Activated naive CD8-positive, alpha-beta T cell treated with anti-CD3 and anti-CD28 coated beads, Interleukin-2, amount 50 U/mL, for 24 hours (primary cell): ENCODE measurements around the gene VPS41.
"Not testable (repeated sequence)": the region's sequence is repeated elsewhere in the genome, so short reads cannot be mapped to it uniquely, and the experiment has no call there.

ENCODE experiments used
- ATAC-seq: fragments of 150-1000 bp; cut with Tn5 transposase; one replicate; pipeline ENCODE4 v1.10.0; 2021
- DNase-seq: peaks from one replicate; pipeline ENCODE4 v3.0.0; 2021
- H3K27ac Mint-ChIP-seq: one replicate; pipeline ENCODE4 v1.8.0; 2021; ENCODE audit warnings: mild to moderate bottlenecking, mixed read lengths
- H3K27me3 Mint-ChIP-seq: one replicate; pipeline ENCODE4 v1.8.0; 2021; ENCODE audit warnings: mixed read lengths
- H3K36me3 Mint-ChIP-seq: one replicate; pipeline ENCODE4 v1.8.0; 2021; ENCODE audit warnings: low read depth, mixed read lengths
- H3K4me1 Mint-ChIP-seq: one replicate; pipeline ENCODE4 v1.8.0; 2021; ENCODE audit warnings: mixed read lengths
- H3K4me3 Mint-ChIP-seq: one replicate; pipeline ENCODE4 v1.8.0; 2021; ENCODE audit warnings: mild to moderate bottlenecking, moderate library complexity, mixed read lengths
- H3K9me3 Mint-ChIP-seq: one replicate; pipeline ENCODE4 v1.8.0; 2021; ENCODE audit warnings: mixed read lengths

VPS41 gene

DNA sequence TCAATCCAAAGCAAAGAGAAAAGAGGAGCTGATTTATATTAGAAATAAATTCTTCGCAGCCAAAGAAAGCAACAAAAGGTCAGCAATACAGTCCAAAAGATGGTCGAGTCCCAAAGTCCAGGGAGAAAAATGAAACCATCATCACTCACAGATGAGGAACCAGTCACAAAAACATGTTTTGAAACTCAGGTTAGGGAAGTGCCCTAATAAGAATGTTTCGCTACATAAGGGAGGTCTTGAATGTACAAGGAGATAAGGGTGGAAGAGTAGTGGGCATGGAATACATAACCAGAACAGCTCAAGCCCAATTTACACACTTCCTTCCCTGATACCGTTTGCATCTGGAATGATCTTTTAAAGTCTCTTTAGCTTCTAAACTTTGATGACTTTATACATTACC lies 53.6 kb downstream of the VPS41 start:
- Mint-ChIP-seq H3K9me3 (no peaks in the 10 kb centered on the region), H3K27me3 (no peaks in the 10 kb centered on the region), H3K4me1 (peaks cover 17% of the 10 kb centered on the region), H3K36me3 (peaks cover 23% of the 10 kb centered on the region), H3K27ac (no peak overlapping the region), H3K4me3 (no peak overlapping the region)
- DNase-seq (no peak), ATAC-seq (no peak)

DNA sequence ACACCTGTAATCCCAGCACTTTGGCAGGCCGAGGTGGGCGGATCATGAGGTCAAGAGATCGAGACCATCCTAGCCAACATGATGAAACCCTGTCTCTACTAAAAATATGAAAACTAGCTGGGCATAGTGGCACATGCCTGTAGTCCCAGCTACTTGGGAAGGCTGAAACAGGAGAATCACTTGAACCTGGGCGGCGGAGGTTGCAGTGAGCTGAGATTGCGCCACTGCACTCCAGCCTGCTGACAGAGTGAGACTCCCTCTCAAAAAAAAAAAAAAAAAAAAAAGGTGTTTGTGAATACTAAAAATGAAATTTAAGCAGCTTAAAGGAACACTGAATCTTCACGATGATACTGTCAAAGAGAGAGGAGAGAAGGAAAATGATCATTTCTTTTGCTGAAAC lies 54.0 kb downstream of the VPS41 start:
- Mint-ChIP-seq H3K36me3 (peaks cover 23% of the 10 kb centered on the region), H3K4me1 (peaks cover 17% of the 10 kb centered on the region)
- not testable (repeated sequence) for H3K27me3 Mint-ChIP-seq, H3K27ac Mint-ChIP-seq, H3K4me3 Mint-ChIP-seq, H3K9me3 Mint-ChIP-seq, ATAC-seq, DNase-seq

DNA sequence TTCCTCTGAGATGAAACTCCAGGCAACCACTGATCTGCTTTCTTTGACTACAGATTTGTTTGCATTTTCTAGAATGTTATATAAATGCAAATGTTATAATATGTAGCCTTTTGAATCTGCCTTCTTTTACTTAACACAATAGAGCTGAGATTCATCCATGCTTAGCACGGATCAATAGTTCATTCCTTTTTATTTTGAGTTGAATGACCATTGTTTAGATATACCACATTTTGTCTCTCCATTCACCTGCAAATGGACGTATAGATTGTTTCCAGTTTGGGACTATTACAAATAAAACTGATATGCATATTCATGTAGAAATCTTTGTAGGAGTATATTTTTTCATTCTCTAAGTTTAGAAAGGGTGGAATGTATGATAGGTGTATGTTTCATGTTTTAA lies 57.7 kb downstream of the VPS41 start:
- no peak for DNase-seq
- Mint-ChIP-seq H3K27me3 (no peaks in the 10 kb centered on the region), H3K9me3 (no peaks in the 10 kb centered on the region), H3K4me3 (no peak overlapping the region), H3K4me1 (peaks cover 11% of the 10 kb centered on the region), H3K36me3 (peaks cover 19% of the 10 kb centered on the region), H3K27ac (no peak overlapping the region)
- ATAC-seq, result no peak

DNA sequence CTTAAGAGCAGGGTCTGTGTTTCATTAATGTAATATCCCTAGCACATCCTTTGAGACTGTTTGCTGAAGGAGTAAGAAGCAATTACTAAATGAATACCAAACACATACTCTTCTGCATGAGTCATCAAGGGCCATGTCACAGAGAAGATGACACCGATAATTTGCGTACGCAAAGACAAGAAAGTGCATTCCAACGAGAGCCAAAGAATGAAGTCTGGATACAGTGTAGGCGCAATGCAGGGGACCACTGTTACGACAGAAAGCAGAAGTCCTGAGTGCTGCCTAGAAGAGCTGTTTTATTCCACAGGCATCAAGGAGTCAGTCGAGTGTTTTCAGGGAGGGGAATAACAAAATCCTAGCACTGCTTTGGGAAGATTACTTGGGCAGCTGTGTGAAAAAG lies 62.7 kb downstream of the VPS41 start:
- Mint-ChIP-seq H3K36me3 (peaks cover 2% of the 10 kb centered on the region), H3K4me1 (peaks cover 6% of the 10 kb centered on the region), H3K4me3 (no peak overlapping the region), H3K9me3 (peaks cover 5% of the 10 kb centered on the region), H3K27ac (no peak overlapping the region), H3K27me3 (no peaks in the 10 kb centered on the region)
- ATAC-seq, result no peak
- DNase-seq, result no peak

DNA sequence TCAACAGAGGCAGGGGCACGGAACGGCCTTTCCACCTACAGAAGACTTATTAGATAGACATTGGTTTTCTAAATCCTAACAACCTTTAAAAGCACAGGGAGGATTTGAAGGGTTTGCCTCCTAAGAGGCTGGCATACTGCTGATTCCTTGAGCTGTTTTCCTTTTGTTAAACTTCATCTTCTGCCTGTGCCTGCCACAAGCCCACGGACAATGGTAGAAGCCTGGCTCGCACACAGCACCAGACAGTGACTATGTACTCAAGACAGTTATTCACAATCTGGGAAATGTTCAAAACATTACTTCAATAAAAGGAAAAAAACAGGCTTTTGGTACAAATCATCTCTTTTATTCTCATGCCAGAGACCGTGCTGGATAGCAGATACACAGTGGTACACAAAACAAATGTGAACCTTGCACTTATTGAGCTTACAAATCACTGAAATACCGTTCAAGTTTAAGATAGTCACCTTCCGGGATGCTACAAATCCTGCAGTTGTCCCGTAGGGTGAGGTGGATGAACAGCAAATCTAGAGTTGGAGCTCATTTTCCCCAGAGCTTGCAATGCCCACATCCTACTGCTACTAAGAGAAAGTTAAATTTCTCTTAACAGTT lies 63.9 kb downstream of the VPS41 start:
- peaks cover 6% of the 10 kb centered on the region for H3K4me1 Mint-ChIP-seq
- no peak overlapping the region for H3K4me3 Mint-ChIP-seq
- DNase-seq (no peak), ATAC-seq (no peak)
- H3K27me3 Mint-ChIP-seq, result no peaks in the 10 kb centered on the region
- H3K27ac Mint-ChIP-seq, result no peak overlapping the region
- peaks cover 5% of the 10 kb centered on the region for H3K9me3 Mint-ChIP-seq
- H3K36me3 Mint-ChIP-seq, result peaks cover 2% of the 10 kb centered on the region

DNA sequence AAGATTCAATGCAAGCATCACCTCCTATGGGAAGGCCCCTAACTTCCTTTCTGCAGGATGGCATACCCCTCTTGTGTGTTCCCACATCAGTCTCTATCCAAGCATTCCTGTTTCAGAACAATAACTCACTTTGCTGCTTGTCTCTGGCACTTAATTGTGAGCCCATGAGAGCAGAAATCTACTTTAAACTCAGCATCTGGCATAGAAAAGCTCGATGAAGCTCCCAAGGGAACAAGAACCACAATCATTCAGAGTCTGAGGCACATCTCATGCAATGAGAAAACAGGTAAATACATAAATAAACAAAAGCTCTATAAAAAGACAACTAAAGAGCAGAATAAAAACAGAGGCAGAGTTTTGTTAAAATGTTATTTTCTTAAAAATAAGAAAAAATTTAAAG lies 66.2 kb downstream of the VPS41 start:
- Mint-ChIP-seq H3K4me3 (no peak overlapping the region), H3K27ac (no peak overlapping the region), H3K4me1 (peaks cover 6% of the 10 kb centered on the region), H3K27me3 (no peaks in the 10 kb centered on the region), H3K9me3 (peaks cover 5% of the 10 kb centered on the region), H3K36me3 (peaks cover 5% of the 10 kb centered on the region)
- no peak for ATAC-seq
- DNase-seq, result no peak

DNA sequence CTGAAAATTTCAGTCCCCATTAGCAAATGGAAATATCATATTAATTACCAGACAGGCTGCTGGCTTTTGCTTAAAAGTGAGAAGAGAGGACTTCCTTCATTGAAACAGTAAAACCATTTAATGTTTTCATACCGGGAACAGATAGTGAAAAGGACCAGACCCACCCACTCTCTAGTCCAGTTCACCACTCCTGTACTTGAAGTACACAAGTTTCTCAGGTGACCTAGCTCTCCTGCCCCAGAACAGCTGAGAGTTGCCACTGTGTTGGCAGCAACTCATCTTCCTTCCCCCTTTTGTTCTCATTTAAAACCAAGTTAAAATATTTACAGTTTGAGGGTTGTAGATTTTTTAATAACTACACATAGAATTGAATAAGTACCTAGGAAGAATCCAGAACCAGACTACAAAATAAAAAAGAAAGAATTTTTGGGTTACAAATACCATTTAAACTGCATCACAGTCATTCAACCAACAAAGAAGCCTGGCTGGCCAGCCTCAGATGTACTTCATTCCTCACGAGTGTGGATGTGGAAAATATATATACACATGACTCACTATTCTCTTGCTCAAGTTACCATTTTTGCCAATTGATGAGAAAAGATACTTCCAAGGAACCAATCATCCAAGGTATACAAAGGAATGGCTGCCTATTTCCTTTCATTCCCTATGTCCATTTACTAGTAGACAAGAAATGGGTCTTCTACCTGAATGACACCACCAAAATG lies 68.1 kb downstream of the VPS41 start:
- Mint-ChIP-seq H3K9me3 (peaks cover 5% of the 10 kb centered on the region), H3K4me1 (peaks cover 6% of the 10 kb centered on the region), H3K27me3 (no peaks in the 10 kb centered on the region), H3K4me3 (no peak overlapping the region), H3K36me3 (peaks cover 5% of the 10 kb centered on the region), H3K27ac (no peak overlapping the region)
- no peak for ATAC-seq
- no peak for DNase-seq

DNA sequence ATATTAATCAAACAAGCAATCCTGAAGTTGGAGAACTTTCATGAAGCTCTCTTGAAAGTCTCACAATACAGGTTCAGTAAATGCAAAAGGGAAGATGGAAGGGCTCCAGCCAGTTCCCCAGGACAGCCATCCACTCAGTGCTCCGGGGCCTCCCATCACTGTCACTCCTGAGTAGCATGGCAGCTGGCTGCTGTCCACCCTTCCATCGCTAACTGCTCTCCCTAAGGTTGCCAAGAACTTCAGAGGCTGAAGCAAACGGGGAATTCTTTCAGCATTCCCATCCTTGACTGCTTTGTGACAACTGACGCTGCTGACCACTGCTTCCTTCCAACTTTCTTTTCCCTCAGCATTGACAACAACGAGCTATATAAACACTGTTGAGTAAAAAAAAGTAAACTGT lies 69.1 kb downstream of the VPS41 start:
- H3K9me3 Mint-ChIP-seq, result peaks cover 5% of the 10 kb centered on the region
- peaks cover 5% of the 10 kb centered on the region for H3K36me3 Mint-ChIP-seq
- no peak overlapping the region for H3K27ac Mint-ChIP-seq
- ATAC-seq, result no peak
- DNase-seq, result no peak
- peaks cover 6% of the 10 kb centered on the region for H3K4me1 Mint-ChIP-seq
- no peak overlapping the region for H3K4me3 Mint-ChIP-seq
- H3K27me3 Mint-ChIP-seq, result no peaks in the 10 kb centered on the region

DNA sequence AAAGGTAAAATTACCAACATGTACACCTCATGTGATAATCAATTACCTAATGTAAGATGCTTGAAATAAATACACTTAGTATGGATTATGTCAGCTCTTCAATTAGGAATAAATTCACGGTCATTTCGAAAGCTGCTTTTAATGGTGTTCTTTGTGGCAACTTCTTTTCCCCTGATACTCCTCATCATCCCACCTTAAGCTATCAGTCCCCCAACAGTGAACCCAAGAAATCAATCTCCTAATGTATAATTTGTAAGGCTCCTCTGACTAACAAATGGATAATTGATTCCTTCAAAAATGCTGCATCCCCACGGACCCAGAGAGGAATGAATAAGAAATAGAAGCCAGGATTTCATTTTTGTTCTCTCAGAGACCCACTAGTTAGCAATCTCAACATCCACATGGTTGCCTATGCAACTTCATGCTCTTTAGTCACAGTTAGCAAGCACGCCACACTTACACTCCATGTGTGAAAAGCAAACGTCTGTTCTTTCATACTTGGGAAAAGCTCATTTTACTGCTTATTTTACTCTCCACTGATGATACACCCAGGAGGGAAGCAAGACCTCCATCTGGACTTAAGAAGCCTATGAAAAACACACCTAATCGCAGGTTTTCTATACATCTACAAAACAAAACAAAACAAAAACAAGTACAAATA lies 70.1 kb downstream of the VPS41 start:
- H3K36me3 Mint-ChIP-seq, result peaks cover 5% of the 10 kb centered on the region
- H3K4me1 Mint-ChIP-seq, result peaks cover 6% of the 10 kb centered on the region
- no peak for ATAC-seq
- H3K27me3 Mint-ChIP-seq, result no peaks in the 10 kb centered on the region
- peaks cover 5% of the 10 kb centered on the region for H3K9me3 Mint-ChIP-seq
- no peak overlapping the region for H3K27ac Mint-ChIP-seq
- DNase-seq, result no peak
- H3K4me3 Mint-ChIP-seq, result no peak overlapping the region

DNA sequence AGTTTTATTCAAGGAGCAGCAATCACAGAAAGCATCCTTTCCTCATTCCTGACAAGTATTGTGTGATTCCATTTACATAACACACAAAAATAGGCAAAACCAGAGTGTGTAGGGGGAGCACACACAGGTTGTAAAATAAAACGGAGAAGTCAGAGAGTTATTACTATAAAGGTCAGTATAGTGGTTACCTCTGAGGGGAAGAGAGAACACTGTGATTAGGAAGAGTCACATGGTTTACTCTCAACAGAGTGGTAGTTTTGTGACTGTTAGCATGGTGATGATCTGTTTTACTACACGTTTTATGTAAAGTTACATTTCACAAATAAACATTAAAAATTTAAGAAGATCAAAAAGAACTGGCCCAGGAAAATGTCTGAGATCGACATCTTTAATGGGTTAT lies 74.6 kb downstream of the VPS41 start:
- ATAC-seq (no peak), DNase-seq (no peak)
- no peak overlapping the region for H3K4me3 Mint-ChIP-seq
- peaks cover 5% of the 10 kb centered on the region for H3K4me1 Mint-ChIP-seq
- no peak overlapping the region for H3K27ac Mint-ChIP-seq
- peaks cover 8% of the 10 kb centered on the region for H3K36me3 Mint-ChIP-seq
- H3K27me3 Mint-ChIP-seq, result no peaks in the 10 kb centered on the region
- H3K9me3 Mint-ChIP-seq, result no peaks in the 10 kb centered on the region

DNA sequence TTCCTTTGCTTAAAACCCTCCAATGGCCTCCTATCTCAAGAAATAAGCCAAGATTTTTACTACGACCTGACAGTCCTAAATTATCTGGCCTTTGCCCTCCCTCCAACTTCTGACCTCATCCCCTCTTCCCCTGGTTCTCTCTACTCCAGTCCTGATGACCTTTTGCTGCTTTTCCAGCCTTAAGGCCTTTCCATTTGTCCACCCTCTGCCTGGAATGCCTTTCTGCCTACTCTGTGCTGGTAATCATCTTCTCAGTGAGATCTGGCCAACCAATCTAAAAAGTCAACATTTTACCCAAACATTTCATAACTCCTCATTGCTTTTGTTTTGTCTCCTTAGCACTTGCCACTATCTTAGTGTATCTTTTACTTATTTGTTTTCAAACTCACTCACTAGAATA lies 75.7 kb downstream of the VPS41 start:
- Mint-ChIP-seq H3K27me3 (no peaks in the 10 kb centered on the region), H3K27ac (no peak overlapping the region)
- ATAC-seq, result no peak

DNA sequence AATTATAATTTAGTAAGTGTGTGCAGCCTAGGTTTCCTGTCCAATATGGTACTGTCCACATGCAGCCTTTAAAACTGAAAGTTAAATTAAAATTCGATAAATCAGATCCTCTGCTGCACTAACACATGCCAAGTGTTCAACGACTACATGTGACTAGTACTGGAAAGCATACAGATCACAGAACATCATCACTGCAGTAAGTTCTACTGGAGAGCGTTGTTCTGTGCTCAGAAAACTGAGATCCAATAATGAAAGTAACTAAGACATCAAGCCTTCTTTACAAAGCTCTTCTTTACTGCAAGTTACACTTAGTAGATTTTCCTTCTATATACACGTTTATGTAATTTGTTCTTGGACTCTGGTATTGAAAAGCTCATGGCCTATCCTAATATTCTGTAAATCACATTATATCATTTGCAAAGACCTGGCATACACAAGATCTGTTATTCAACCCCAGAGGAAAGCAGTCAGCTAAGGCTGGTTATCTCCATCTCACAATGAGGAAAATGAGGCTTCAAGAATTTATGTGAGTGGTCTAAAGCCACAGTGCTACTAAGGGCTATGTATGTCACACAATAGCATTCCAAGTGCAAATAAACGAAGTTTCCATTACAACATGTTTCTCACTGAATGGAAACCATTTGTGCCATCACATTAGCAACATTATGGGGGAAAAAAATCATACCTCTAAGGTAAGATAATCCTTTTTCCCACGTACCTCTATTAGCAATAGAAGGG lies 77.6 kb downstream of the VPS41 start:
- DNase-seq, result no peak

More for the DNA sequence above, 75.7 kb downstream of the VPS41 start:
- Mint-ChIP-seq H3K4me3 (no peak overlapping the region), H3K4me1 (peaks cover 5% of the 10 kb centered on the region), H3K36me3 (peaks cover 8% of the 10 kb centered on the region), H3K9me3 (no peaks in the 10 kb centered on the region)
- DNase-seq, result no peak

DNA sequence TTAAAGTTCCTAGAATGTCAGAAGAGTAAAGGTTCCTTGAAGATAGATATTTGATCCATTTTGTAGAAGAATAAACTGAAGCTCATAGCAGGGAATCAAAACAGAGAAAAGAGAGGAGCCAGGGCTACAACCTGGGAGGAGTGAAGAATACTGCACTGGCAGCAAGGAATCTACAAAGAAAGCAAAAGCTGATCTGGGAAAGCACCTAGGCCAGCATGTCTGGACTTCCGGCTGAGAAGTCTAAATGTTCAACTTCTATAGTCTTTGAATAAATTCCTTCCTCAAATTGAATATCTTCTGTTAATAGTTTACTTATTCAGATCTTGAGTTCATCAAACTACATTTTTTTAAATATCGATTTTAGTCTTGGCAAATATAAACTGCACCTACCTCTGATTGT lies 78.2 kb downstream of the VPS41 start:
- no peak overlapping the region for H3K27ac Mint-ChIP-seq
- DNase-seq, result no peak

More for the DNA sequence above, 77.6 kb downstream of the VPS41 start:
- Mint-ChIP-seq H3K9me3 (no peaks in the 10 kb centered on the region), H3K4me3 (no peak overlapping the region), H3K27ac (no peak overlapping the region), H3K4me1 (peaks cover 5% of the 10 kb centered on the region), H3K36me3 (peaks cover 7% of the 10 kb centered on the region), H3K27me3 (no peaks in the 10 kb centered on the region)
- no peak for ATAC-seq

DNA sequence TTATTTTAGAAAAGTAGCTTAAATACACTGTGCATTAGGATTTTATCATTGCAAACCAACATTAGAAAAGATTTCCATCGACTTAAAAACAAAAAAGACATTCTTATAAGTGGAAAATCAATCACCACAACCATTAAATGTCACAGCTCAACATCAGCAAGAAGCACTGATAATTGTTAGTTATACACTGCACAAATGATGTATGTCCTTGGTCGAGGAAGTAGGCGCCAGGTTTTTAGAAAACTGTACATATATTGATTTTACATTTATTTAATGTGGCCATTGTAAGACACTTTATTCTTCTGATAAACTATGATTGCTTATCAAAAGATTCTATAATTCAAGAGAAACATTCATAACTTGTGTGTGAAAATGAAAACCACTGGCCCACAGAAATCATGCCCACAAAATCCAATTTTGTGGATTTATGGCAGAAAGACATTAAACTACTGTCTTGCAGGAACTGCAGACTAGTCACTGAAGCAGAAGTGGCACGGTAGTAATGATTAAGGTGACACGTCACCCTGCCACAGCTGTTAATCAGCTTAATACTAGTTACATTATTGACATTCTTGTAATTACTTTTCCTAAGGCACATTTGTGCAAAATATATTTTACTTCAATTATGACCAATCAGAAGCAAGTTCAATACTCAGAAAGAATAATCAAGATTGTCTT lies 79.4 kb downstream of the VPS41 start:
- Mint-ChIP-seq H3K27ac (no peak overlapping the region), H3K27me3 (no peaks in the 10 kb centered on the region), H3K4me1 (peaks cover 5% of the 10 kb centered on the region), H3K4me3 (no peak overlapping the region), H3K36me3 (peaks cover 10% of the 10 kb centered on the region), H3K9me3 (no peaks in the 10 kb centered on the region)
- no peak for DNase-seq
- no peak for ATAC-seq

More for the DNA sequence above, 78.2 kb downstream of the VPS41 start:
- Mint-ChIP-seq H3K36me3 (peaks cover 7% of the 10 kb centered on the region), H3K4me3 (no peak overlapping the region), H3K4me1 (peaks cover 5% of the 10 kb centered on the region), H3K9me3 (no peaks in the 10 kb centered on the region), H3K27me3 (no peaks in the 10 kb centered on the region)
- no peak for ATAC-seq
